ENCODE results near the gene TEX261. TPM values are rescaled to one million over a fixed set of nuclear protein-coding genes. Genes with fewer than 3 reads are reported as not detected.
"Not testable (repeated sequence)": the region's sequence is repeated elsewhere in the genome, so short reads cannot be mapped to it uniquely, and the experiment has no call there.

Gene TEX261
- total RNA-seq, 2 experiments from 2014 or later, result 55.9 to 59.4 TPM

GRCh38 chr2:71006323-71006722 is 11.7 kb upstream of the TEX261 start:
- ATAC-seq (no peak), DNase-seq (no peak)
- ChIA-PET POLR2A (no interaction called here), CTCF (interaction anchor here (1.3 kb wide), 1 partner anchor 10 kb away, joined by 3 read pairs; no protein-coding TSS in a partner anchor)
- no peaks in the 10 kb centered on the region for H3K9me3 Mint-ChIP-seq (ENCODE audit: insufficient read depth)
- H3K27me3 Mint-ChIP-seq (ENCODE audit: low read depth), result peaks cover 8% of the 10 kb centered on the region
- no peak overlapping the region for H3K4me3 Mint-ChIP-seq
- H3K27ac Mint-ChIP-seq, result no peak overlapping the region
- peaks cover 4% of the 10 kb centered on the region for H3K4me1 Mint-ChIP-seq (ENCODE audit: low read depth)
- no peaks in the 10 kb centered on the region for H3K36me3 Mint-ChIP-seq (ENCODE audit: low read depth)

GRCh38 chr2:71005271-71006202 is 10.9 kb upstream of the TEX261 start:
- no peaks in the 10 kb centered on the region for H3K9me3 Mint-ChIP-seq (ENCODE audit: insufficient read depth)
- H3K27me3 Mint-ChIP-seq (ENCODE audit: low read depth), result peaks cover 8% of the 10 kb centered on the region
- DNase-seq, result no peak
- H3K4me1 Mint-ChIP-seq (ENCODE audit: low read depth), result peaks cover 12% of the 10 kb centered on the region
- ATAC-seq, result no peak
- ChIA-PET POLR2A (interaction anchor here (0.6 to 1.5 kb wide), 3 partner anchors 14 to 62 kb away, joined by 3 to 5 read pairs (median 3); no protein-coding TSS in a partner anchor), CTCF (interaction anchor here (1.3 to 1.9 kb wide), 3 partner anchors 9 to 40 kb away, joined by 3 to 5 read pairs (median 5); no protein-coding TSS in a partner anchor)
- H3K36me3 Mint-ChIP-seq (ENCODE audit: low read depth), result no peaks in the 10 kb centered on the region
- H3K27ac Mint-ChIP-seq, result no peak overlapping the region
- no peak overlapping the region for H3K4me3 Mint-ChIP-seq

GRCh38 chr2:71004857-71005256 is 10.2 kb upstream of the TEX261 start:
- Mint-ChIP-seq H3K27me3 (ENCODE audit: low read depth) (peaks cover 4% of the 10 kb centered on the region), H3K27ac (no peak overlapping the region), H3K4me3 (no peak overlapping the region), H3K4me1 (ENCODE audit: low read depth) (peaks cover 18% of the 10 kb centered on the region), H3K9me3 (ENCODE audit: insufficient read depth) (no peaks in the 10 kb centered on the region), H3K36me3 (ENCODE audit: low read depth) (no peaks in the 10 kb centered on the region)
- DNase-seq, result no peak
- ATAC-seq, result no peak
- ChIA-PET CTCF (interaction anchor here (1.3 to 1.9 kb wide), 3 partner anchors 8 to 40 kb away, joined by 3 to 5 read pairs (median 5); no protein-coding TSS in a partner anchor), POLR2A (interaction anchor here (0.9 to 1.5 kb wide), 2 partner anchors 20 to 63 kb away, joined by 3 read pairs; no protein-coding TSS in a partner anchor)

GRCh38 chr2:71003966-71004755 is 9.5 kb upstream of the TEX261 start:
- ChIA-PET POLR2A (interaction anchor here (1.5 kb wide), 1 partner anchor 63 kb away, joined by 3 read pairs; no protein-coding TSS in a partner anchor), CTCF (interaction anchor here (1.6 to 1.9 kb wide), 2 partner anchors 19 to 39 kb away, joined by 5 read pairs; no protein-coding TSS in a partner anchor)
- H3K4me3 Mint-ChIP-seq, result no peak overlapping the region
- ATAC-seq (no peak), DNase-seq (no peak)
- no peaks in the 10 kb centered on the region for H3K9me3 Mint-ChIP-seq (ENCODE audit: insufficient read depth)
- no peak overlapping the region for H3K27ac Mint-ChIP-seq
- H3K27me3 Mint-ChIP-seq (ENCODE audit: low read depth), result peaks cover 2% of the 10 kb centered on the region
- H3K4me1 Mint-ChIP-seq (ENCODE audit: low read depth), result peaks cover 25% of the 10 kb centered on the region
- no peaks in the 10 kb centered on the region for H3K36me3 Mint-ChIP-seq (ENCODE audit: low read depth)

GRCh38 chr2:71003396-71003795 is 8.7 kb upstream of the TEX261 start:
- no peaks in the 10 kb centered on the region for H3K9me3 Mint-ChIP-seq (ENCODE audit: insufficient read depth)
- H3K4me3 Mint-ChIP-seq, result no peak overlapping the region
- POLR2A ChIA-PET, result no interaction called here
- CTCF ChIA-PET, result interaction anchor here (4.5 kb wide), 1 partner anchor 19 kb away, joined by 33 read pairs; no protein-coding TSS in a partner anchor
- no peak for DNase-seq
- H3K27me3 Mint-ChIP-seq (ENCODE audit: low read depth), result no peaks in the 10 kb centered on the region
- no peak overlapping the region for H3K27ac Mint-ChIP-seq
- no peaks in the 10 kb centered on the region for H3K36me3 Mint-ChIP-seq (ENCODE audit: low read depth)
- H3K4me1 Mint-ChIP-seq (ENCODE audit: low read depth), result peaks cover 33% of the 10 kb centered on the region
- no peak for ATAC-seq

GRCh38 chr2:71001981-71002570 is 7.4 kb upstream of the TEX261 start:
- ChIA-PET POLR2A (no interaction called here), CTCF (interaction anchor here (0.9 to 4.5 kb wide), 10 partner anchors 17 to 330 kb away, joined by 3 to 33 read pairs (median 4); partner anchors contain the start of genes NAGK and ZNF638)
- Mint-ChIP-seq H3K4me3 (no peak overlapping the region), H3K27ac (no peak overlapping the region), H3K27me3 (ENCODE audit: low read depth) (no peaks in the 10 kb centered on the region), H3K4me1 (ENCODE audit: low read depth) (peaks cover 36% of the 10 kb centered on the region), H3K9me3 (ENCODE audit: insufficient read depth) (no peaks in the 10 kb centered on the region), H3K36me3 (ENCODE audit: low read depth) (no peaks in the 10 kb centered on the region)
- ATAC-seq, result no peak
- DNase-seq, result no peak

GRCh38 chr2:71001592-71001927 is 6.9 kb upstream of the TEX261 start:
- Mint-ChIP-seq H3K27ac (peak overlapping the region; percentile 34), H3K4me3 (no peak overlapping the region), H3K9me3 (ENCODE audit: insufficient read depth) (no peaks in the 10 kb centered on the region), H3K36me3 (ENCODE audit: low read depth) (no peaks in the 10 kb centered on the region), H3K27me3 (ENCODE audit: low read depth) (no peaks in the 10 kb centered on the region), H3K4me1 (ENCODE audit: low read depth) (peaks cover 36% of the 10 kb centered on the region)
- ChIA-PET POLR2A (interaction anchor here (0.7 kb wide), 1 partner anchor 999 kb away, joined by 4 read pairs; no protein-coding TSS in a partner anchor), CTCF (interaction anchor here (0.6 to 4.5 kb wide), 22 partner anchors 9 to 441 kb away, joined by 3 to 33 read pairs (median 4); partner anchors contain the start of genes ANKRD53, NAGK and ZNF638)
- no peak for DNase-seq
- ATAC-seq, result no peak

GRCh38 chr2:71000780-71001591 is 6.3 kb upstream of the TEX261 start:
- peak overlapping the region; percentile 69 for H3K4me3 Mint-ChIP-seq

GRCh38 chr2:70999931-71000330 is 5.3 kb upstream of the TEX261 start:
- CTCF ChIA-PET, result interaction anchor here (0.9 to 4.5 kb wide), 5 partner anchors 15 to 131 kb away, joined by 3 to 33 read pairs (median 6); partner anchors contain the start of gene MPHOSPH10
- H3K27me3 Mint-ChIP-seq (ENCODE audit: low read depth); H3K36me3 Mint-ChIP-seq (ENCODE audit: low read depth); H3K9me3 Mint-ChIP-seq (ENCODE audit: insufficient read depth); DNase-seq; POLR2A ChIA-PET; ATAC-seq: not testable (repeated sequence)
- H3K4me3 Mint-ChIP-seq, result peak overlapping the region; percentile 34
- peak overlapping the region; percentile 85 for H3K27ac Mint-ChIP-seq
- peaks cover 46% of the 10 kb centered on the region for H3K4me1 Mint-ChIP-seq (ENCODE audit: low read depth)

More at GRCh38 chr2:71000780-71001591, 6.3 kb upstream of the TEX261 start:
- H3K27ac Mint-ChIP-seq, result peak overlapping the region; percentile 90
- H3K36me3 Mint-ChIP-seq (ENCODE audit: low read depth), result no peaks in the 10 kb centered on the region
- peak; percentile 92 for ATAC-seq
- ChIA-PET CTCF (interaction anchor here (0.6 to 4.5 kb wide), 21 partner anchors 8 to 442 kb away, joined by 3 to 33 read pairs (median 4); partner anchors contain the start of genes ANKRD53, NAGK and ZNF638), POLR2A (interaction anchor here (0.7 kb wide), 1 partner anchor 999 kb away, joined by 4 read pairs; no protein-coding TSS in a partner anchor)
- peaks cover 37% of the 10 kb centered on the region for H3K4me1 Mint-ChIP-seq (ENCODE audit: low read depth)
- H3K9me3 Mint-ChIP-seq (ENCODE audit: insufficient read depth), result no peaks in the 10 kb centered on the region
- H3K27me3 Mint-ChIP-seq (ENCODE audit: low read depth), result no peaks in the 10 kb centered on the region
- DNase-seq, result peak; percentile 88

GRCh38 chr2:70999362-70999761 is 4.7 kb upstream of the TEX261 start:
- H3K27me3 Mint-ChIP-seq (ENCODE audit: low read depth), result no peaks in the 10 kb centered on the region
- DNase-seq (no peak), ATAC-seq (no peak)
- CTCF ChIA-PET, result interaction anchor here (1.1 to 4.5 kb wide), 3 partner anchors 15 to 34 kb away, joined by 5 to 33 read pairs (median 30); partner anchors contain the start of gene ANKRD53
- H3K4me1 Mint-ChIP-seq (ENCODE audit: low read depth), result peaks cover 46% of the 10 kb centered on the region
- H3K36me3 Mint-ChIP-seq (ENCODE audit: low read depth), result no peaks in the 10 kb centered on the region
- no peaks in the 10 kb centered on the region for H3K9me3 Mint-ChIP-seq (ENCODE audit: insufficient read depth)
- POLR2A ChIA-PET, result no interaction called here
- H3K27ac Mint-ChIP-seq, result peak overlapping the region; percentile 85
- H3K4me3 Mint-ChIP-seq, result peak overlapping the region; percentile 34
